HepG2 (cell line): ENCODE results near the gene ANKRD53. TPM values are rescaled to one million over a fixed set of nuclear protein-coding genes. Genes with fewer than 3 reads are reported as not detected.

Experiments used
- AHR ChIP-seq: IDR thresholded peaks from 2 replicates; pipeline ENCODE4 v1.6.1; 2018; ENCODE audit warnings: missing genetic modification reagents, missing compliant biosample characterization
- FOXK2 ChIP-seq: fragments of 450-650 bp; IDR thresholded peaks from 2 replicates; pipeline ENCODE4 v1.6.1; 2016
- HIVEP1 ChIP-seq: sonication (generic); formaldehyde crosslinking; IDR thresholded peaks from 2 replicates; pipeline ENCODE4 v1.4.0; 2020; ENCODE audit warnings: mild to moderate bottlenecking, missing genetic modification reagents
- NCOA1 ChIP-seq: sonication (generic); formaldehyde crosslinking; IDR thresholded peaks from 2 replicates; pipeline ENCODE4 v1.9.0; 2021; ENCODE audit warnings: missing genetic modification reagents
- RBFOX2 ChIP-seq: fragments of 200-400 bp; formaldehyde crosslinking; IDR thresholded peaks from 2 replicates; pipeline ENCODE4 v1.6.1; 2017; ENCODE audit warnings: low read depth, mild to moderate bottlenecking, low read length
- RELA ChIP-seq: sonication (generic); formaldehyde crosslinking; IDR thresholded peaks from 2 replicates; pipeline ENCODE4 v1.4.0; 2020; ENCODE audit warnings: missing genetic modification reagents
- SIN3A ChIP-seq: IDR thresholded peaks from 2 replicates; pipeline ENCODE4 v1.6.1; 2011; ENCODE audit warnings: low read depth, mild to moderate bottlenecking, control low read depth, low read length, borderline replicate concordance
- SMAD9 ChIP-seq: sonication (generic); formaldehyde crosslinking; IDR thresholded peaks from 2 replicates; pipeline ENCODE4 v1.5.1; 2020; ENCODE audit warnings: mild to moderate bottlenecking, missing genetic modification reagents
- SOX13 ChIP-seq, 3 experiments: fragments of 450-650 bp in 1 of 3; sonication (generic) in 1 of 3; formaldehyde crosslinking in 1 of 3; IDR thresholded peaks in 2 of 3; conservative IDR thresholded peaks in 1 of 3; 2 replicates each; pipeline versions ENCODE4 v1.5.0 to v1.6.1; 2016 to 2020; ENCODE audit warnings: antibody characterized with exemption in 1 of 3, mild to moderate bottlenecking in 1 of 3, missing compliant biosample characterization in 1 of 3, missing genetic modification reagents in 1 of 3, moderate library complexity in 1 of 3
- ZNF256 ChIP-seq: sonication (generic); formaldehyde crosslinking; conservative IDR thresholded peaks from 2 replicates; pipeline ENCODE4 v1.4.0; 2020; ENCODE audit warnings: missing genetic modification reagents
- ZNF674 ChIP-seq: sonication (generic); formaldehyde crosslinking; IDR thresholded peaks from 2 replicates; pipeline ENCODE4 v1.5.0; 2020; ENCODE audit warnings: low read depth, mild to moderate bottlenecking, missing genetic modification reagents
- ZNF839 ChIP-seq: sonication (generic); formaldehyde crosslinking; IDR thresholded peaks from 2 replicates; pipeline ENCODE4 v1.4.0; 2020; ENCODE audit warnings: missing genetic modification reagents, mild to moderate bottlenecking, borderline replicate concordance
- polyA plus RNA-seq, 8 experiments: library from polyadenylated mRNA; depleted of rRNA in 3 of 8; stranded (reverse) in 7 of 8; unstranded in 1 of 8; fragments of >200 nt; fragmentation: Illumina TruSeq in 4 of 8; extraction: Trizol in 4 of 8; gene quantifications; 2 replicates each; pipeline versions ENCODE4 v1.2.1 to v1.2.3, GENCODE V29; 2011 to 2016; ENCODE audit warnings: low read depth in 4 of 8, missing spikeins in 1 of 8, mixed read lengths in 1 of 8; ENCODE audit not compliant: insufficient read depth in 1 of 8
- total RNA-seq, 5 experiments: library from RNA; depleted of rRNA; stranded (reverse); fragments of >200 nt; fragmentation: Illumina TruSeq; extraction: Trizol; gene quantifications; 2 replicates each; pipeline ENCODE4 v1.2.3, GENCODE V29; 2016; ENCODE audit warnings: low read depth in 1 of 5
- TF ChIP-seq, protein P1 (sequence below): sonication (generic); formaldehyde crosslinking; IDR thresholded peaks from 2 replicates; pipeline ENCODE4 v1.5.0; 2020; ENCODE audit warnings: missing genetic modification reagents, mild to moderate bottlenecking, borderline replicate concordance
- TF ChIP-seq, protein P2 (sequence below): sonication (generic); formaldehyde crosslinking; IDR thresholded peaks from 2 replicates; pipeline ENCODE4 v1.4.0; 2020; ENCODE audit warnings: missing genetic modification reagents, borderline replicate concordance
- TF ChIP-seq, protein P3 (sequence below): sonication (generic); formaldehyde crosslinking; IDR thresholded peaks from 2 replicates; pipeline ENCODE4 v1.4.0; 2020; ENCODE audit warnings: missing genetic modification reagents, borderline replicate concordance
- TF ChIP-seq, protein P4 (sequence below): sonication (generic); formaldehyde crosslinking; IDR thresholded peaks from 2 replicates; pipeline ENCODE4 v1.8.1; 2023; ENCODE audit warnings: missing genetic modification reagents, inconsistent platforms, borderline replicate concordance
- TF ChIP-seq, protein P5 (sequence below): sonication (generic); formaldehyde crosslinking; IDR thresholded peaks from 2 replicates; pipeline ENCODE4 v1.5.1; 2020; ENCODE audit warnings: missing genetic modification reagents, mild to moderate bottlenecking, borderline replicate concordance

ANKRD53 gene
- total and polyA plus RNA-seq, 2 of the 13 experiments (the other 11 are each of a cell fraction or from before 2014, with no cell fraction given) = 0.15 TPM; not detected in 1

DNA sequence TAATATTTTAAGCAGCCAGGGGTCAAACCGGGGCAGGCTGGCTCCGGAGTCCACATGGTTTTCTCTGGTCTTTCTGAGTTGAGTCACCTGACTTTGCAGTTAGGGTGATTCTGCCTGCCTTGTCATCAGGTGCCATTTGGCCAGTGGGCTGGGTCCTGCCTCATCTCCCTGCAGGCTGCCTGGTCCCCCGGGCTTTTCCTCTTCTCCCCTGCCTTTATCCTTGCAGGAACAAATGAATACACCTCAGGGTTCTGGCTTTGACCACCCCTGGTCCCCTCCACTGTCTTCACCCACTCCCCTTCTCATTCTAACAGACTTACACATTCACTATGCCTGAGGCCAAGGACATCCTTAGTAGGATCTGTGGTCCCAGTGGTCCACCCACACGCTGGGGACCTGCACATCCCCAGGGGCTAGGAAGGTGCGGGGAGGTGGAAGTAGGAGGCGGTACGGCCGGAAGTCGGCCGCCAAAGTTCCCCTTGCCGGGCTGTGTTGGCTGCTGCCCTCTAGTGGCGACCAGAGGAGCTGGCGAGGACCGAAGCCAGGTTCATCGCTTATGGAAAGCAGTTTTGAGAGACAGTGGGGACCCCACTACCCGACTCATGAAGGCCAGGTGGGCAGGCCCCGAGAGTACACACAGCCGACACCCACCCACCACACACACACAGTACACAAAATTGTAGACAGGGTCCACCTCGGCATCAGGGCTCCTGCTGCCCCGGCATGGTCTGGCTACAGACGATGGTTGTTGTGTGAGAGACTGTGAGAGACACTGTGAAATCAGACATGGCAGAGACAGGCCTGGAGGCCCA lies 22.6 kb downstream of the ANKRD53 start (continued):
- TF ChIP-seq ZNF256 (CRISPR knock-in tag) (no peak), ZNF839 (no peak), ZNF674 (no peak), NCOA1 (CRISPR knock-in tag) (0 out of 2 replicates have a peak, but pooled peaks have one; percentile 28), RELA (CRISPR knock-in tag) (peak; percentile 81; the same call in 1 of the 2 replicates), AHR (CRISPR knock-in tag) (no peak; the same call in none of the 2 replicates), SMAD9 (CRISPR knock-in tag) (no peak), RBFOX2 (peak; percentile 51; the same call in 1 of the 2 replicates), SIN3A (no peak), FOXK2 (no peak), HIVEP1 (CRISPR knock-in tag) (peak; percentile 27; the same call in 1 of the 2 replicates), SOX13 (IDR thresholded peaks at IDR 0.05) (no peak), SOX13 (CRISPR knock-in tag; conservative IDR thresholded peaks at IDR 0.05 in 1 of 2, IDR thresholded peaks at IDR 0.05 in 1 of 2) (0 out of 4 replicates have a peak, but pooled peaks of 1 of the 2 experiments have one; percentile 24)
- TF ChIP-seq, protein P1, sequence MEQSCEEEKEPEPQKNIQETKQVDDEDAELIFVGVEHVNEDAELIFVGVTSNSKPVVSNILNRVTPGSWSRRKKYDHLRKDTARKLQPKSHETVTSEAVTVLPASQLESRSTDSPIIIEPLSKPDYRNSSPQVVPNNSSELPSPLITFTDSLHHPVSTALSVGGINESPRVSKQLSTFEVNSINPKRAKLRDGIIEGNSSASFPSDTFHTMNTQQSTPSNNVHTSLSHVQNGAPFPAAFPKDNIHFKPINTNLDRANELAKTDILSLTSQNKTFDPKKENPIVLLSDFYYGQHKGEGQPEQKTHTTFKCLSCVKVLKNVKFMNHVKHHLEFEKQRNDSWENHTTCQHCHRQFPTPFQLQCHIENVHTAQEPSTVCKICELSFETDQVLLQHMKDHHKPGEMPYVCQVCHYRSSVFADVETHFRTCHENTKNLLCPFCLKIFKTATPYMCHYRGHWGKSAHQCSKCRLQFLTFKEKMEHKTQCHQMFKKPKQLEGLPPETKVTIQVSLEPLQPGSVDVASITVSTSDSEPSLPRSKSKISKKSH = peak; percentile 15; the same call in 1 of the 2 replicates
- TF ChIP-seq, protein P2, sequence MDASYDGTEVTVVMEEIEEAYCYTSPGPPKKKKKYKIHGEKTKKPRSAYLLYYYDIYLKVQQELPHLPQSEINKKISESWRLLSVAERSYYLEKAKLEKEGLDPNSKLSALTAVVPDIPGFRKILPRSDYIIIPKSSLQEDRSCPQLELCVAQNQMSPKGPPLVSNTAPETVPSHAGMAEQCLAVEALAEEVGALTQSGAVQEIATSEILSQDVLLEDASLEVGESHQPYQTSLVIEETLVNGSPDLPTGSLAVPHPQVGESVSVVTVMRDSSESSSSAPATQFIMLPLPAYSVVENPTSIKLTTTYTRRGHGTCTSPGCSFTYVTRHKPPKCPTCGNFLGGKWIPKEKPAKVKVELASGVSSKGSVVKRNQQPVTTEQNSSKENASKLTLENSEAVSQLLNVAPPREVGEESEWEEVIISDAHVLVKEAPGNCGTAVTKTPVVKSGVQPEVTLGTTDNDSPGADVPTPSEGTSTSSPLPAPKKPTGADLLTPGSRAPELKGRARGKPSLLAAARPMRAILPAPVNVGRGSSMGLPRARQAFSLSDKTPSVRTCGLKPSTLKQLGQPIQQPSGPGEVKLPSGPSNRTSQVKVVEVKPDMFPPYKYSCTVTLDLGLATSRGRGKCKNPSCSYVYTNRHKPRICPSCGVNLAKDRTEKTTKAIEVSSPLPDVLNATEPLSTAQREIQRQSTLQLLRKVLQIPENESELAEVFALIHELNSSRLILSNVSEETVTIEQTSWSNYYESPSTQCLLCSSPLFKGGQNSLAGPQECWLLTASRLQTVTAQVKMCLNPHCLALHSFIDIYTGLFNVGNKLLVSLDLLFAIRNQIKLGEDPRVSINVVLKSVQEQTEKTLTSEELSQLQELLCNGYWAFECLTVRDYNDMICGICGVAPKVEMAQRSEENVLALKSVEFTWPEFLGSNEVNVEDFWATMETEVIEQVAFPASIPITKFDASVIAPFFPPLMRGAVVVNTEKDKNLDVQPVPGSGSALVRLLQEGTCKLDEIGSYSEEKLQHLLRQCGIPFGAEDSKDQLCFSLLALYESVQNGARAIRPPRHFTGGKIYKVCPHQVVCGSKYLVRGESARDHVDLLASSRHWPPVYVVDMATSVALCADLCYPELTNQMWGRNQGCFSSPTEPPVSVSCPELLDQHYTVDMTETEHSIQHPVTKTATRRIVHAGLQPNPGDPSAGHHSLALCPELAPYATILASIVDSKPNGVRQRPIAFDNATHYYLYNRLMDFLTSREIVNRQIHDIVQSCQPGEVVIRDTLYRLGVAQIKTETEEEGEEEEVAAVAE (CRISPR knock-in tag) = peak; percentile 71; the same call in 1 of the 2 replicates
- TF ChIP-seq, protein P3, sequence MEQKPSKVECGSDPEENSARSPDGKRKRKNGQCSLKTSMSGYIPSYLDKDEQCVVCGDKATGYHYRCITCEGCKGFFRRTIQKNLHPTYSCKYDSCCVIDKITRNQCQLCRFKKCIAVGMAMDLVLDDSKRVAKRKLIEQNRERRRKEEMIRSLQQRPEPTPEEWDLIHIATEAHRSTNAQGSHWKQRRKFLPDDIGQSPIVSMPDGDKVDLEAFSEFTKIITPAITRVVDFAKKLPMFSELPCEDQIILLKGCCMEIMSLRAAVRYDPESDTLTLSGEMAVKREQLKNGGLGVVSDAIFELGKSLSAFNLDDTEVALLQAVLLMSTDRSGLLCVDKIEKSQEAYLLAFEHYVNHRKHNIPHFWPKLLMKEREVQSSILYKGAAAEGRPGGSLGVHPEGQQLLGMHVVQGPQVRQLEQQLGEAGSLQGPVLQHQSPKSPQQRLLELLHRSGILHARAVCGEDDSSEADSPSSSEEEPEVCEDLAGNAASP (CRISPR knock-in tag) = peak; percentile 68
- TF ChIP-seq, protein P4, sequence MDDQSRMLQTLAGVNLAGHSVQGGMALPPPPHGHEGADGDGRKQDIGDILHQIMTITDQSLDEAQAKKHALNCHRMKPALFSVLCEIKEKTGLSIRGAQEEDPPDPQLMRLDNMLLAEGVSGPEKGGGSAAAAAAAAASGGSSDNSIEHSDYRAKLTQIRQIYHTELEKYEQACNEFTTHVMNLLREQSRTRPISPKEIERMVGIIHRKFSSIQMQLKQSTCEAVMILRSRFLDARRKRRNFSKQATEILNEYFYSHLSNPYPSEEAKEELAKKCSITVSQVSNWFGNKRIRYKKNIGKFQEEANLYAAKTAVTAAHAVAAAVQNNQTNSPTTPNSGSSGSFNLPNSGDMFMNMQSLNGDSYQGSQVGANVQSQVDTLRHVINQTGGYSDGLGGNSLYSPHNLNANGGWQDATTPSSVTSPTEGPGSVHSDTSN (CRISPR knock-in tag) = no peak
- TF ChIP-seq, protein P5, sequence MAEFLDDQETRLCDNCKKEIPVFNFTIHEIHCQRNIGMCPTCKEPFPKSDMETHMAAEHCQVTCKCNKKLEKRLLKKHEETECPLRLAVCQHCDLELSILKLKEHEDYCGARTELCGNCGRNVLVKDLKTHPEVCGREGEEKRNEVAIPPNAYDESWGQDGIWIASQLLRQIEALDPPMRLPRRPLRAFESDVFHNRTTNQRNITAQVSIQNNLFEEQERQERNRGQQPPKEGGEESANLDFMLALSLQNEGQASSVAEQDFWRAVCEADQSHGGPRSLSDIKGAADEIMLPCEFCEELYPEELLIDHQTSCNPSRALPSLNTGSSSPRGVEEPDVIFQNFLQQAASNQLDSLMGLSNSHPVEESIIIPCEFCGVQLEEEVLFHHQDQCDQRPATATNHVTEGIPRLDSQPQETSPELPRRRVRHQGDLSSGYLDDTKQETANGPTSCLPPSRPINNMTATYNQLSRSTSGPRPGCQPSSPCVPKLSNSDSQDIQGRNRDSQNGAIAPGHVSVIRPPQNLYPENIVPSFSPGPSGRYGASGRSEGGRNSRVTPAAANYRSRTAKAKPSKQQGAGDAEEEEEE (CRISPR knock-in tag) = 0 out of 2 replicates have a peak, but pooled peaks have one; percentile 80
